T-helper 1 cell treated with Interleukin-12 subunit alpha and Interleukin-12 subunit beta and Interleukin-4 antibody, amounts not matched to agents 30 μg/mL and 1 μg/mL, for 36 hours (primary cell): ENCODE measurements around the gene AEBP1.

Experiments used
- H3K27ac Mint-ChIP-seq: one replicate; pipeline ENCODE4 v1.8.0; 2021; ENCODE audit warnings: mild to moderate bottlenecking, mixed read lengths
- H3K27me3 Mint-ChIP-seq: one replicate; pipeline ENCODE4 v1.8.0; 2021; ENCODE audit warnings: low read depth, mixed read lengths
- H3K36me3 Mint-ChIP-seq: one replicate; pipeline ENCODE4 v1.8.0; 2021; ENCODE audit warnings: low read depth, mixed read lengths
- H3K4me1 Mint-ChIP-seq: one replicate; pipeline ENCODE4 v1.8.0; 2021; ENCODE audit warnings: low read depth, mixed read lengths
- H3K4me3 Mint-ChIP-seq: one replicate; pipeline ENCODE4 v1.8.0; 2021; ENCODE audit warnings: mild to moderate bottlenecking, moderate library complexity, mixed read lengths
- H3K9me3 Mint-ChIP-seq: one replicate; pipeline ENCODE4 v1.8.0; 2021; ENCODE audit warnings: mixed read lengths

Gene AEBP1

DNA sequence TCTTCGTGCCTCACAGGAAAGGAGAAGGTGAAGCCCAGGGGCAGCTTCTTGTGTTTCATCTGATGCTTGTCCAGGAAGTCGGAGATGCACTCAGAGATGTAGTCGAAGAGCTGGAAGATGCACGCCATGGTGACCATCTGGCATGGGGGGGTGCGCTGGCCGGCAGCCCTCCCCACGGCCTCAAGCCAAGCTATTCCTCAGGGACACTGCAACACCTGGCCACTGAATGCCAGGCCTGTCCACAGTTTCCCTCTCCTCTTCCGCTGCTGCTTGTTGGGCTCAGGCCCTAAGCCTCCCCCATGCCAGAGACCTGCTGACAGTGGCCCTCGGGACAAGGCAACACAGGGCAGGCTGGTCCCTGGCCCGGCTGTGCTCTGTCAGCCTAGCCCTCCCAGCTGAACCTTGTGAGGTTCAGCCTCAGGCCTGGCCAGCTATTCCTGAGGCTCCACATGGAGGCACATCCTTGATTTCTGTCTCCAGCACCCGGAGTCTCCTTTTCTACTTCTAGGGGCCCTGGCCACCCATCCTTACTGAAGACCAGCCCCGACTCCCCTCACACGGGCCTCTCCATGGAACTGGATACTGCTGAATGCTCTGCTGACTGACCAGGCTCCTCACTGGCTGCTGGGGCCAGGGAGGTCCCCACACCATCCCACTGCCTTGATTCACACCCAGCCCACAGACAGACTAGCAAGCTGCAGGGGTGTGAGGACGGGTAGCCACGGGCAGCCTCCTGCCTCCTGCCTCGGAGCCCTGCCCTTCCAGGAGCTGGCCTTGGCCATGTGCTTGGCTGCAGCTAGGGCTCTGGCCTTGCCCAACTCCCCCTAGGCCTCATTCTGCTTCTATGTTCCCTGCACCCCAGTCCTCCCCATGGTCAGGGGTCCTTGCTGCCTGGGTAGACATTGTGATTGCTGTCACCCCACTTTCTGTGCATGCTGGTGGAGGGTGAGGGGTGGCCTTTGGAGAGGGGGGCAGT lies 47.1 kb downstream of the AEBP1 start:
- Mint-ChIP-seq H3K4me1 (no peaks in the 10 kb centered on the region), H3K27ac (no peak overlapping the region), H3K9me3 (no peaks in the 10 kb centered on the region), H3K4me3 (no peak overlapping the region), H3K36me3 (no peaks in the 10 kb centered on the region), H3K27me3 (no peaks in the 10 kb centered on the region)

DNA sequence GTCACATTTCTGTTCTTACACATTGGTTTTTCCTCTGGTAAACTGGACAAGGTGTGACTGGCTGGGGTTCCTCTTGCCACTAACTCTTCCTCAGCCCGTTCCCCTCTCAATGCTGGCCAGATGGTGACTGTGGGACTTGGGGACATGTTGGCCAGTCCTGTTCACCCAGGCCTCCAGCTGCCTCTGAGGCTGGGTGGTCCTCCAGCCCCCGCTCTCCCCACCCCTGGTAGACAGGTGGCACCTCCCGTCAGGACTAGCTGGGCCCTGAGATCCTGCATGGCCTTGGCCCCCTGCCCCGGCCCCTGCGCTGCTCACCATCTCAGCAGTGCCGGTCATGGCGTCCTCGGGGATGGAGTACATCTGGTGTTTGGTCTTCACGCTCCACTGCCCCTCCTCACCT lies 47.8 kb downstream of the AEBP1 start:
- H3K27me3 Mint-ChIP-seq: no peaks in the 10 kb centered on the region
- no peaks in the 10 kb centered on the region for H3K36me3 Mint-ChIP-seq
- H3K9me3 Mint-ChIP-seq: no peaks in the 10 kb centered on the region
- no peaks in the 10 kb centered on the region for H3K4me1 Mint-ChIP-seq
- H3K27ac Mint-ChIP-seq: no peak overlapping the region
- no peak overlapping the region for H3K4me3 Mint-ChIP-seq

DNA sequence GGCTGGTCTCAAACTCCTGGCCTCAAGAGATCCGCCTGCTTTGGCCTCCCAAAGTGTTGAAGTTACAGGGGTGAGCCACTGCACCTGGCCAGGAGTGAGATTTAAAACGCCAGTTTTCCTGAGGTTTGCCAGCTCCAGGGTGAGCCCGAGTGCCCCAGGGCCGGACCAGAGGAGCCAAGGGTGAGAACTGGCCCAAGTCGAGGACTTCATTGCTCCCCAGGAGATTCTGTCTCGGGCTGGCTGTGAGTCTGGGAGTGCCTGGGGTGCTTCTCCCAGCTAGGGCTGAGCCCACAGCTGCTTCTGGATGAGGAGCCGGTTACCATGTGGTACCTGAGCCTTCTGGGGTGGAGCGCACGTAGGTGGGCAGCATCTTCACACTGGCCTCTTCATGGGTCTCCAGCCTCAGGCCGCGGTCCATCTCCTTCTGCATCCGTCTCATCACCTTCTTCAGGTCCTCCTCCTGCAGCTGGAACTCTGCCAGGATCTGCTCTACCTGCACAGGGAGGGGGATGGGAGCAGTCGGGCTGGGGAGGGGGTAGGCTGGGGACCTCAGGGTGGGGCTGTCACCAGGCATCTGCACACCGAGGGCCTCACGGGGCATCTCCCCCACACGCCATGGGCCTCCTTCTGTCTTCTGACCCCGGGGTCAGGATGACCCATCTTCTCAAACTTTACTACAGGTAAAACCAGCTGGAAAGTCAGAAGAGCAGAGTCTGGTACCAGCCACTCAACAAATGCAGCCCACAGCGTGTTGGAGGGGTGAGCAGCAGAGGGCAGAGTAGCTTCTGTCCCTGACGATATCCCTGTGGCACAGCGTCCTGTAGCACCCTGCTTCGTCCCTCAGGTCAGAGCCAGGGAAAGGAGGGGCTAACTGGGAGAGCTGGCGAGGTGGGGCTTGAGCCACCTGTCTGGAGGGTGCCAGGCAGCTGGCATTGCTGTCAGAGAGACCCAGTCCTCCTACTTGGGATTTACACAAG lies 49.1 kb downstream of the AEBP1 start:
- Mint-ChIP-seq H3K27ac (no peak overlapping the region), H3K4me1 (no peaks in the 10 kb centered on the region), H3K4me3 (no peak overlapping the region), H3K36me3 (no peaks in the 10 kb centered on the region), H3K27me3 (no peaks in the 10 kb centered on the region), H3K9me3 (no peaks in the 10 kb centered on the region)

DNA sequence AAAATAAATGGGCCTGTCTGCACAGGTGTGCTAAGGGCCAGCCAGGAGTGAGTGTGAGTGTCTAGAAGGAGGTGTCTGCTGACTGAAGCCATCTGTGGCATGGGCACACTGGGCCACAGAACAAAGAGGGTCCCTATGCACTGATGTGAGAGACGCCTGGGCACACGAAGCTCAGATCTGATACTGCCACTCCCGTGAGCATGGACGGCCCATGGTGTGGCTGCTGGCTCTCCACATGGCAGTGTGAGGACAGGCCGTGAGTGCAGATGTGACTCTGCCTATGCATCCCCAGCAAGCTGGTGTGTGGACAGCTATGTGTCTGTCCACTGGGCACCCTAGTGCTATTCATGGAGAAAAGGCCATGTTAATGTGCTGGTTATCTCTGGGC lies 49.8 kb downstream of the AEBP1 start:
- Mint-ChIP-seq H3K36me3 (no peaks in the 10 kb centered on the region), H3K27me3 (no peaks in the 10 kb centered on the region), H3K9me3 (no peaks in the 10 kb centered on the region), H3K27ac (no peak overlapping the region), H3K4me1 (no peaks in the 10 kb centered on the region), H3K4me3 (no peak overlapping the region)

DNA sequence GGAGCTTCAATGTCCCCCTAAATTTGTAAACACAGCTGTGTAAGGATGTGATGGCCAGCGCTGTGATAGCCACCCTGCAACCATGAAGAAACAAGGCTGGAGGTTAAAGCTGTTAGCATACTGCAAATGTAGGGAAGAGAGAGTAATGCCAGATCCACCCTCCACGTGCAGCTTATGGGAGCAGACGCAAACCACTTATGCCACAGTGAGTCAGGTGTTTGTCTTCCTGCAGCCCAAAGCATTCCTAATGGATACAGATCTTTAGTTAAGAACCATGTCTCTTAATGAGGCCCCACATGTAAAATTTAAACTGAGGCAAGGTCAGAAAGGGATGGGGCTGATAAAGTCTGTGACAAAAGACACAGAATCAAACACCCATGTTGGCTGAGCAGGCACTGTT lies 50.6 kb downstream of the AEBP1 start:
- Mint-ChIP-seq H3K27ac (no peak overlapping the region), H3K27me3 (no peaks in the 10 kb centered on the region), H3K4me3 (no peak overlapping the region)

DNA sequence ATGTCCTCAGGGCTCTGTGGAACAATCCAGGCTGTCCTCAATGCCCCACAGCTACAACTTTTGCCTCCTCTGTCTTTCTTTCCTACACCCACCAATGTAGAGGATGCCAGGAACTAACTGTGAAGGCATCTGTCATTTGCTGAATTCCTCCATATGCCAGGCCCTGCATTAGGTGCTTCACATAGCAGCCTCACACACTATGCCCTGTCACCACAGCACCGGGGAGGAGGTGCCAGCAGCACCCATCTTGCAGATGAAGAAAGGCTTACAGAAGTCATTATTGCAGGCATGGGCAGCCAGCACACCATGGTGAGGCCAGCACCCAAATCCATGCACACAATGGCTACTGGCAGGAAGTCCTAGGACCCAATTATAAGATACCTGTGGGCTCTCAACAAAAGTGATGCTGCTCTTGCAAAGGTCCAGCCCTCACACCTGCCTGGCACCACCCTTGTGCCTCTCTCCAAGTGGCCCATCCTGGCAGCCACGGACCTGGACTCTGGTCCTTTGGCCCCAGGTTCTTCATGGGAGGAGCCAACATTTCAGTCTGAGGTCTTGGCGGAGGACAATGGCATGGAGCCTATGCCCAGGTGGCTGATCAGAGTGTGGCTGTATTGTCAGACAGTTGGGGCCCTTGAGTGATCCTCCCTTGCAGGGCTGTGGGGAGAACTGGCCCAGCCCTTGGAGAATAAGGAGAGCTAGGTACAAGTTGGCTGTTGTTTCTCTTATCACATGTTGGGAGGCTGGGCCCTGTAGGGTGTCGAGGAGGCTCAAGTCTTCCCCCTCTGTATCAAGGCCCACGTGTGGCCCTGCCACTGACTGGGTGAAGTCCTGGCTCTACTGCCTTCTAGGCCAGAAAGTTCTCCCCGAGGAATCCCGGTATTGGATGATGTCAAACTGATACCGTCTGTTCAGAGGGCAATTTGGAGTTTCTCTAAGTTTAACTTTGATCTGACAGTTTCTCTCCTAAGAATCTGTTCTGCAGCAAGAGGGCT lies 51.3 kb downstream of the AEBP1 start:
- no peaks in the 10 kb centered on the region for H3K4me1 Mint-ChIP-seq

More for the DNA sequence above, 50.6 kb downstream of the AEBP1 start:
- no peaks in the 10 kb centered on the region for H3K9me3 Mint-ChIP-seq
- no peaks in the 10 kb centered on the region for H3K4me1 Mint-ChIP-seq
- no peaks in the 10 kb centered on the region for H3K36me3 Mint-ChIP-seq

DNA sequence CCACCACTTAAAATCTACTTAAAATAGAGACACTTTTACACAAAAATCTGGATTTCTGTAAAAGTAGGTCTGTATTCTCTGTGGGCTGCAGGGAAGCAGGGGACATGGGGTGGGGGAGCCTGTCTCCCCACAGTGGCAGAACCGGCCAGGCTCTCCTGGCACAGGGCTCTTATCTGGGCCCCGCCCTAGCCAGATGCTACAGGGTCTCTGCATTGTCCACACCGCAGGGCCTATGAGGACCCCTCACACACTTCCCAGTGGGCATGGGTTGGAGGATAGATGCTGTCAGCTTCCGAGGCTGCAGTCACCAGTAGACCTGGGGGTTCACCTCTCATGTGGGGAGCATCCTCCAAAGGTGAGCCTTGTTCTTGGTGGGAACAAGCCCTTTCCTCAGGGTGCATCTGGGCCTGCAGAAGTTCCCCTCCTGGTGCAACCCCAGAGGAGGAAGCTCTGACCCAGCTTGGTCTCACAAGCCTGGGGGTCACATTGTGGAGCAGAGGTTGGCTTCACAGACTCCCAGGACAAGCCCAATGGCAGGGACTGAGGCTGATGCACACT lies 52.4 kb downstream of the AEBP1 start:
- H3K27ac Mint-ChIP-seq: no peak overlapping the region
- H3K36me3 Mint-ChIP-seq: no peaks in the 10 kb centered on the region
- no peaks in the 10 kb centered on the region for H3K27me3 Mint-ChIP-seq
- no peaks in the 10 kb centered on the region for H3K9me3 Mint-ChIP-seq
- H3K4me3 Mint-ChIP-seq: no peak overlapping the region
- no peaks in the 10 kb centered on the region for H3K4me1 Mint-ChIP-seq

More for the DNA sequence above, 51.3 kb downstream of the AEBP1 start:
- Mint-ChIP-seq H3K4me3 (no peak overlapping the region), H3K27ac (no peak overlapping the region), H3K9me3 (no peaks in the 10 kb centered on the region), H3K27me3 (no peaks in the 10 kb centered on the region), H3K36me3 (no peaks in the 10 kb centered on the region)

DNA sequence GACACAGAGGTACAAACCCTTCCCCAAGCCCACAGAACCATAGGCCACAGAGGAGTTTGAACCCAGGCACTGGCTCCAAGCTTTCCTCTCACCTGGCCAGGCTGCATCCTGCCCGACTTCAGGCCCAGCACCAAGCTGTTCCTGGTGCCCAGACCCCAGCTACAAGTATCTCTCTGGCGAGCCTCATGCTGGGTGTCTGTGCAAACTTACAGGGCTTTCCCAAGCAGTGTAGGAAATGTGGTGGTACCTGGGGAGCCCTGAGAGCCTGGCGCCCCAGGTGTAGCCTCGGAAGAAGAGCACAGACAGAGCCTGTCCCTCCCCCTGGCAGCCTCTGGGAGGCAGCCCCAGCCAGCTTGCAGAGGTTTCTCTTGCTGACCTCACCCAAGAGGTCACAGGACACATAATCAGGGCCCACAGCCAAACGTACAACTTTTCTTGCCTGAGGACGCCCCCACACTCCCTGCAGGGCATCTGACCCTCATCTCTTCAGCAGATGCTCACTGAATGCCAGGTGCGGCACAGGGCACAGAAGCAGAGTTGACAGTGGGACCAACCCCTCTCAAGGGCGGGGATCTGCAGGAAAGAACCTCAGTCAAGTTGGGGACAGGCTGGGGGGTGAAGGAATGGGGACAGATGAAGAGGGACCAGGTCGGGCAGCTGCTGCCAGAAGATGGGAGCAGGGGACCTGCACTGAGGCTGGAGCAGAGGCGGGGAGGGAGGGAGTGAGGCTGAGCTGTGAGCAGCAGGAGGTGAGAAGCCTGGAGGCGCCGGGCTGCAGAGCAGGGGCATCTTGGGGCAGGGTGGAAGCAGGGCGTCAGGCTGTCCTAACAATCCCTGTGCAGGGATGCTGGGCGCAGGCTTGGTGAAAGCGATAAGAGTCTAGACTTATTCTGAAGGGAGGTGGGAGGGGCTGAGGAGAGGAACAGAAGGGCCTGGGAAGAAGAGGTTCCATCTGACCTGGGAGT lies 53.3 kb downstream of the AEBP1 start:
- H3K27ac Mint-ChIP-seq: no peak overlapping the region
- no peaks in the 10 kb centered on the region for H3K9me3 Mint-ChIP-seq
- H3K4me3 Mint-ChIP-seq: no peak overlapping the region
- H3K4me1 Mint-ChIP-seq: no peaks in the 10 kb centered on the region
- H3K27me3 Mint-ChIP-seq: no peaks in the 10 kb centered on the region
- H3K36me3 Mint-ChIP-seq: no peaks in the 10 kb centered on the region

DNA sequence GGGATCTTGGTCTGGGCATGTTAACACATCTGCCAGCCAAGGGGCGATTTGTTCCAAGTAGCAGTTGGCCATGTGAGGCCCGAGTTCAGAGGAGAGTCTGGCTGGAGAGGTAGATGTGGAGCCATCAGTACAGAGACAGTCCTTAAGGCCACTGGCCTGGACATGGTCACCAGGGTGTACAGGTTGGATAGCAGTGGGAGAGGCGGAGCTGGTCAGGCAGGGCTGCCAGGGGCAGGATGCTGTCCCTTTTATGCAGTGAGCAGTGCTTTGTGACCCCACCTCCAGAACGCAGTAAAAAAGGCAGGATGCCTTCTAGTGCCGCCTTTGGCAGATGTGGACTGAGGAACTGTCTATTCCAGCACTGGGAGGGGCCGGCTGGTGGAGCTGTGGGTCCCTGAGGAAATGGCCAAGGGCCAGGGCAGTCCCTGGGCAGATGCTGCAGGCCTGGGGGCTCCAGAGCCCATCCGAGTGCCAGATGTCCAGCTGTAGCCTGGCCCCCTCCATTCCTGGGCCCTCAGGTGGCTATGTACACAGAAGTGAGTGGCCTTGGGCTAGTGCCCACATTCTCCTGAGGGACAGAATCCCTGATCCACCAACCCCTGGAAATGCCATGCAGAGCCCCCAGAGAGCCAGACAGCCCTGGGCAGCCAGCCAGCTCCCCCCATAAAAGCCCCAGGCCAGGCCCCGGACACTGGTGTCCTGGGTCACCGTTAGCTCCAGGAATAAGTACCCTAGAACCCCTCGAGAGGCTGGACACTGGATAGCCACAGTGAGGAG lies 54.1 kb downstream of the AEBP1 start:
- H3K4me3 Mint-ChIP-seq: no peak overlapping the region
- no peaks in the 10 kb centered on the region for H3K9me3 Mint-ChIP-seq
- no peaks in the 10 kb centered on the region for H3K27me3 Mint-ChIP-seq
- no peaks in the 10 kb centered on the region for H3K4me1 Mint-ChIP-seq
- H3K27ac Mint-ChIP-seq: no peak overlapping the region
- H3K36me3 Mint-ChIP-seq: no peaks in the 10 kb centered on the region

DNA sequence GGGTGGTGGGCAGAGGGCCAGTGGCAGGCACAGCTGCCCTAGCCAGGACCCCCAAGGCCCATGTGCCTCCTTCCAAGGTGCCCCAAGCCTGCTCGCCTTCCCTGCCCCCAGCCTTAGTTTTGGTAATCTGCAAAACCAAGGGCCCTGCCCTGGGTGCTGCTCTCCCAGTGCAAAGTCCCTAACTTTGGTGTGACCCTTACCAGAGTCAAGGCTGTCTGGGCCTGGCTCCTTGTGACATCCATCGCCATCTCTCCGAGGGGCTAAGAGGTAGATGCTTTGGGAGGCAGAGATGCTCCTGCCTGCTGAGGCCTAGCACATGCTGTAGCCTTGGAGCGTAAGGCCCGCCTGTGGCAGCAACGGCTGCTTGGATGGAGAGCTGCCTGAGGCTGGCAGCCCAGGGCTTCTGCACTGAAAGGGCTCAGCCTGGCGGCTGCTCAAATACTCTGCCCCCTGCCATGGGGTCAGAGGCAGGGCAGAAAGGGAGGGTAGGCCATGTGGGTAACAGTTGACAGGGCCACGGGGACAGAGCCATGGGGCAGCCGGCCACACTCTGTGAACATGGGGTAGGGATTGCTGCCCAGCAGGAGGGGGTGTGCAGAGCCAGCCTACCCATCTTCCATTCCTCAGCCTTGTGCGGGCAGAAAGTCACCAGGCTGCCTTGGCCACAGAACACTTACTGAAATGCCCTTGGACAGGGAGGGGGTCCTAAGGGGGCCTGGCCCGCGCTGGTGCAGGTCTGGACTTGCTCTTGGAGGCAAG lies 54.9 kb downstream of the AEBP1 start:
- Mint-ChIP-seq H3K27me3 (peaks cover 3% of the 10 kb centered on the region), H3K4me1 (no peaks in the 10 kb centered on the region), H3K27ac (no peak overlapping the region), H3K36me3 (no peaks in the 10 kb centered on the region), H3K4me3 (no peak overlapping the region), H3K9me3 (no peaks in the 10 kb centered on the region)

DNA sequence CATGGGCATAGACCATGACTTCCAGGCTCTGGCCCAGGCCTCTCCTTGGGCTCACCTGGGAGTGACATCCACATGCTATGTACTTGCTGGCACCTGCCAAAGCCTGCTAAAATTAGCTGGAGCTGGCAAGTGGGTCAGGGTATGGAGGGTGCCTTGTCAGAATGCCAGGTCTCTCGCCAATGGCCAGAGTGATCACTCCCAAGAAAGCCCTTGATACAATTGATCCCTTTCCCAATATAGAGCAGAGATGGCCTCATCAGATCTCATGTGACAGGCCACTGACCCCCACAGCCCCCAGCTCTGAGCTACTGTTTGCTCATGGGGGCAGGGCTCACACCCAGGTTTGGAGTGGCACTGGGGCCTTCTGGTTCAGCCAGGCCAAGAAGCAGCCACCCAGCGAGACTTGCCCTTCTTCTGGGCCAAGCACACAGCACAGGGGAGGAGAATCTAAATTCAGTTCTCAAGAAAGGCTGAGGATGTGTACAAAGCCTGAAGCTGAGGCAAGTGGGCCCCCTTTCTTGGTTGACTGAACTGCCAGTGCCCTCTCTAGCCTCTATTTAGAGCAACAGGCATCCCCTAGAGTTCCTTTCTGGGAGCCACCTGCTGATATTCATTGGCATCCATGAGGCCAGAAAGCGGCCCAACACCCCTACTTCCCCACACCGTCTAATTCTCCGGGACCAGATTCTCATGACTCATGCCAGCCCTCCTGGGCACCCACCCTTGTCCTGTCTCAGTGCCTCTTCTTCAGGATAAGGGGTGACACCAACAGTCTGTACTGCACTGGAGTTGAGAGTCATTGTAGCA lies 55.9 kb downstream of the AEBP1 start:
- Mint-ChIP-seq H3K27ac (no peak overlapping the region), H3K36me3 (no peaks in the 10 kb centered on the region), H3K4me1 (no peaks in the 10 kb centered on the region), H3K4me3 (no peak overlapping the region), H3K27me3 (peaks cover 10% of the 10 kb centered on the region), H3K9me3 (no peaks in the 10 kb centered on the region)
